ENCODE results near the gene SMIM33.

GRCh38 chr5:139451878-139452660, 18.7 kb upstream of the SMIM33 start:
- TF ChIP-seq CTCF (IDR thresholded peaks at IDR 0.05) (no peak), POLR2AphosphoS5 (IDR thresholded peaks at IDR 0.05) (no peak)
